GM12801 (cell line): Measurements from ENCODE around the gene CTNNA3.

Experiments
- CTCF ChIP-seq: IDR thresholded peaks from one replicate; pipeline ENCODE4 v1.5.1; 2011; ENCODE audit warnings: control low read depth; ENCODE audit not compliant: insufficient read length; ENCODE audit errors: extremely low read depth

The CTNNA3 gene

GRCh38 chr10:66931949-66932343, 764.0 kb downstream of the CTNNA3 start:
- TF ChIP-seq CTCF: no peak

- no peak for TF ChIP-seq CTCF
Measured at GRCh38 chr10:66931340-66931948, 764.6 kb downstream of the CTNNA3 start.

- no peak for TF ChIP-seq CTCF
Measured at GRCh38 chr10:66929375-66929774, 766.6 kb downstream of the CTNNA3 start.

GRCh38 chr10:66928776-66929175, 767.2 kb downstream of the CTNNA3 start:
- TF ChIP-seq CTCF: no peak

- no peak for TF ChIP-seq CTCF
Measured at GRCh38 chr10:66927971-66928770, 767.8 kb downstream of the CTNNA3 start.

GRCh38 chr10:66927251-66927935, 768.6 kb downstream of the CTNNA3 start:
- TF ChIP-seq CTCF: no peak

- no peak for TF ChIP-seq CTCF
Measured at GRCh38 chr10:66926841-66927240, 769.2 kb downstream of the CTNNA3 start.
